ENCODE measurements around the gene SNX13.

GRCh38 chr7:17854261-17855047 lies 85.8 kb downstream of the SNX13 start:
- TF ChIP-seq GATA3 (IDR thresholded peaks at IDR 0.05; ENCODE audit: low read depth, low read length) = no peak
- TF ChIP-seq GATA2 (IDR thresholded peaks at IDR 0.05; ENCODE audit: low read depth, low read length) = no peak
